NCI-H2196 treated with DMSO at 0.1 percent for 48 hours (cell line): ENCODE data around the gene HEMGN.
"Not testable (repeated sequence)": the region's sequence is repeated elsewhere in the genome, so short reads cannot be mapped to it uniquely, and the experiment has no call there.

ENCODE experiments used
- DNase-seq: peaks from one replicate; lab custom pipeline; 2025; ENCODE audit not compliant: unreplicated experiment; lab: John Stamatoyannopoulos, UW

The HEMGN gene

GRCh38 chr9:97938081-97938644 is at the start of gene HEMGN:
HEMGN (minus strand) TSS chr9:97938172; CDS start chr9:97938136, 36 bp downstream.
- no peak for DNase-seq

GRCh38 chr9:97987487-97987886 is 49.5 kb upstream of the HEMGN start:
- no peak for DNase-seq

GRCh38 chr9:97985058-97985861 is 47.3 kb upstream of the HEMGN start:
- DNase-seq, result no peak

- DNase-seq, result peak; percentile 29
Measured at GRCh38 chr9:97984188-97985057, 46.5 kb upstream of the HEMGN start.

GRCh38 chr9:97983589-97984187 is 45.7 kb upstream of the HEMGN start:
- no peak for DNase-seq

GRCh38 chr9:97982683-97983588 is 45.0 kb upstream of the HEMGN start, which contains the start of gene ANP32B:
ANP32B (plus strand) TSS chr9:97983341; CDS start chr9:97983556, 215 bp downstream.
- peak; percentile 83 for DNase-seq

- no peak for DNase-seq
Measured at GRCh38 chr9:97981846-97982682, 44.1 kb upstream of the HEMGN start.

- DNase-seq, result no peak
Measured at GRCh38 chr9:97980918-97981845, 43.2 kb upstream of the HEMGN start.

- no peak for DNase-seq
Measured at GRCh38 chr9:97980479-97980803, 42.5 kb upstream of the HEMGN start.

GRCh38 chr9:97979788-97980478 is 42.0 kb upstream of the HEMGN start:
- DNase-seq, result no peak

- DNase-seq, result no peak
Measured at GRCh38 chr9:97978371-97979130, 40.6 kb upstream of the HEMGN start.

GRCh38 chr9:97976633-97977032 is 38.7 kb upstream of the HEMGN start:
- DNase-seq, result not testable (repeated sequence)

GRCh38 chr9:97975376-97975775 is 37.4 kb upstream of the HEMGN start:
- DNase-seq, result no peak

GRCh38 chr9:97972753-97973152 is 34.8 kb upstream of the HEMGN start:
- no peak for DNase-seq

- no peak for DNase-seq
Measured at GRCh38 chr9:97970165-97970564, 32.2 kb upstream of the HEMGN start.

GRCh38 chr9:97969014-97969413 is 31.0 kb upstream of the HEMGN start:
- DNase-seq, result no peak

GRCh38 chr9:97966493-97966892 is 28.5 kb upstream of the HEMGN start:
- DNase-seq, result no peak
